ENCODE data around the gene PXN.

Gene PXN

GRCh38 chr12:120215766-120216735 is 49.5 kb downstream of the PXN start:
- no peak for TF ChIP-seq GATA3 (IDR thresholded peaks at IDR 0.05; ENCODE audit: low read depth, low read length)
- TF ChIP-seq GATA2 (IDR thresholded peaks at IDR 0.05; ENCODE audit: low read depth, low read length) = no peak

- TF ChIP-seq GATA2 (IDR thresholded peaks at IDR 0.05; ENCODE audit: low read depth, low read length) = no peak
- no peak for TF ChIP-seq GATA3 (IDR thresholded peaks at IDR 0.05; ENCODE audit: low read depth, low read length)
Measured at GRCh38 chr12:120215357-120215735, 50.2 kb downstream of the PXN start.

- no peak for TF ChIP-seq GATA3 (IDR thresholded peaks at IDR 0.05; ENCODE audit: low read depth, low read length)
- TF ChIP-seq GATA2 (IDR thresholded peaks at IDR 0.05; ENCODE audit: low read depth, low read length) = no peak
Measured at GRCh38 chr12:120214626-120215356, 50.7 kb downstream of the PXN start.

- TF ChIP-seq GATA3 (IDR thresholded peaks at IDR 0.05; ENCODE audit: low read depth, low read length) = no peak
- TF ChIP-seq GATA2 (IDR thresholded peaks at IDR 0.05; ENCODE audit: low read depth, low read length) = no peak
Measured at GRCh38 chr12:120213758-120214157, 51.8 kb downstream of the PXN start.

- no peak for TF ChIP-seq GATA3 (IDR thresholded peaks at IDR 0.05; ENCODE audit: low read depth, low read length)
- no peak for TF ChIP-seq GATA2 (IDR thresholded peaks at IDR 0.05; ENCODE audit: low read depth, low read length)
Measured at GRCh38 chr12:120212301-120212700, 53.2 kb downstream of the PXN start.

- TF ChIP-seq GATA2 (IDR thresholded peaks at IDR 0.05; ENCODE audit: low read depth, low read length) (no peak), GATA3 (IDR thresholded peaks at IDR 0.05; ENCODE audit: low read depth, low read length) (no peak)
Measured at GRCh38 chr12:120211904-120212283, 53.6 kb downstream of the PXN start.

GRCh38 chr12:120211243-120211903 is 54.2 kb downstream of the PXN start:
- no peak for TF ChIP-seq GATA2 (IDR thresholded peaks at IDR 0.05; ENCODE audit: low read depth, low read length)

GRCh38 chr12:120209851-120210250 is 55.7 kb downstream of the PXN start:
- no peak for TF ChIP-seq GATA2 (IDR thresholded peaks at IDR 0.05; ENCODE audit: low read depth, low read length)
- TF ChIP-seq GATA3 (IDR thresholded peaks at IDR 0.05; ENCODE audit: low read depth, low read length) = no peak

GRCh38 chr12:120207227-120207626 is 58.3 kb downstream of the PXN start:
- TF ChIP-seq GATA2 (IDR thresholded peaks at IDR 0.05; ENCODE audit: low read depth, low read length) = no peak
- TF ChIP-seq GATA3 (IDR thresholded peaks at IDR 0.05; ENCODE audit: low read depth, low read length) = no peak

GRCh38 chr12:120206228-120206627 is 59.3 kb downstream of the PXN start:
- TF ChIP-seq GATA3 (IDR thresholded peaks at IDR 0.05; ENCODE audit: low read depth, low read length) = no peak

GRCh38 chr12:120204171-120204570 is 61.4 kb downstream of the PXN start:
- TF ChIP-seq GATA3 (IDR thresholded peaks at IDR 0.05; ENCODE audit: low read depth, low read length) (no peak), GATA2 (IDR thresholded peaks at IDR 0.05; ENCODE audit: low read depth, low read length) (no peak)

- TF ChIP-seq GATA3 (IDR thresholded peaks at IDR 0.05; ENCODE audit: low read depth, low read length) = no peak
Measured at GRCh38 chr12:120200364-120200800, 65.1 kb downstream of the PXN start.

- TF ChIP-seq GATA3 (IDR thresholded peaks at IDR 0.05; ENCODE audit: low read depth, low read length) = no peak
- TF ChIP-seq GATA2 (IDR thresholded peaks at IDR 0.05; ENCODE audit: low read depth, low read length) = no peak
Measured at GRCh38 chr12:120199595-120200306, 65.8 kb downstream of the PXN start.

- TF ChIP-seq GATA2 (IDR thresholded peaks at IDR 0.05; ENCODE audit: low read depth, low read length) (no peak), GATA3 (IDR thresholded peaks at IDR 0.05; ENCODE audit: low read depth, low read length) (no peak)
Measured at GRCh38 chr12:120199025-120199424, 66.5 kb downstream of the PXN start.

All from SH-SY5Y (cell line).